Adrenal gland (tissue), 12 donors: Measurements from ENCODE around the gene POT1. TPM values are rescaled to one million over a fixed set of nuclear protein-coding genes. Genes with fewer than 3 reads are reported as not detected.

ENCODE experiments used
- DNase-seq, 7 donors: peaks; one replicate each; pipeline ENCODE4 v3.0.0-alpha.2; 2019 to 2020
- H3K27ac ChIP-seq, 5 donors: fragments of 200-600 bp; sonication (generic) in 4 of 5; 1 replicate in 3 of 5; 2 replicates in 2 of 5; pipeline versions ENCODE4 v1.5.1 to v1.8.0; 2016 to 2020; ENCODE audit warnings: mild to moderate bottlenecking in 1 of 5
- H3K27me3 ChIP-seq: fragments of 200-600 bp; 2 replicates; pipeline ENCODE4 v1.8.0; 2021
- H3K36me3 ChIP-seq, 2 donors: fragments of 200-600 bp; replicated peaks in 1 of 2; 1 replicate in 1 of 2; 2 replicates in 1 of 2; pipeline versions ENCODE4 v1.5.1 to v1.8.0; 2018 to 2022
- H3K4me1 ChIP-seq, 2 donors: fragments of 200-600 bp; replicated peaks in 1 of 2; 1 replicate in 1 of 2; 2 replicates in 1 of 2; pipeline versions ENCODE4 v1.5.1 to v1.8.0; 2018 to 2021
- H3K4me3 ChIP-seq, 4 donors: fragments of 200-600 bp; sonication (generic) in 3 of 4; one replicate each; pipeline ENCODE4 v1.5.1; 2016 to 2018
- H3K9me3 ChIP-seq, 3 donors: fragments of 200-600 bp; sonication (generic) in 1 of 3; replicated peaks in 1 of 3; 1 replicate in 2 of 3; 2 replicates in 1 of 3; pipeline versions ENCODE4 v1.5.1 to v1.8.0; 2016 to 2021
- POLR2A ChIP-seq, 2 donors: fragments of 450-650 bp; IDR thresholded peaks; one replicate each; pipeline ENCODE4 v1.6.1; 2017; ENCODE audit warnings: antibody characterized with exemption in 2 of 2, mild to moderate bottlenecking in 2 of 2, moderate library complexity in 1 of 2
- WGBS, 4 donors: extraction: QIAGEN DNeasy Blood & Tissue Kit in 2 of 4; methylation state at CpG; one replicate each; pipeline versions ENCODE4 v1.1.5 to v1.1.7; 2013 to 2017; 5-methylcytosine and 5-hydroxymethylcytosine counted together
- intact Hi-C, 2 donors: fragments of 100-400 bp; cut with DNase I; formaldehyde crosslinking; loops; one replicate each; pipeline versions ENCODE4 v1.14.1 to v1.15.0; 2022 to 2023
- polyA plus RNA-seq, 3 donors: library from polyadenylated mRNA; stranded (reverse); fragments of 200-250 nt in 2 of 3; fragments of 350-450 nt in 1 of 3; fragmentation: Illumina TruSeq in 1 of 3; extraction: RNeasy Lipid Tissue Mini Kit (QIAGEN cat#74804) in 1 of 3; gene quantifications; one replicate each; pipeline ENCODE4 v1.2.3, GENCODE V29; 2013 to 2014
- total RNA-seq, 9 donors: library from RNA; depleted of rRNA in 4 of 9; stranded (reverse); fragments of >200 nt in 4 of 9; fragments of 120-200 nt in 1 of 9; fragmentation: NEBNext Ultra II Directional in 1 of 9; extraction: Animal tissue kit (Norgen Biotek cat#: 25700) in 1 of 9; gene quantifications; one replicate each; pipeline versions ENCODE4 v1.1.0 to v1.2.4, GENCODE V29; 2013 to 2023
- TF ChIP-seq, protein P1 (sequence below), 6 experiments: fragments of 450-650 bp in 4 of 6; fragments of 200-600 bp in 2 of 6; sonication (generic) in 1 of 6; IDR thresholded peaks; 1 replicate in 5 of 6; 2 replicates in 1 of 6; pipeline versions ENCODE4 v1.5.1 to v1.8.0; 2016 to 2021; ENCODE audit warnings: antibody characterized with exemption in 6 of 6, mild to moderate bottlenecking in 2 of 6, moderate library complexity in 1 of 6
- donor health status: healthy with polysubstance abuse.
- donor health status: Bipolar disorder and iron deficiency.
- donor health status: DM: yes; HTN: yes; CAD: no.
- donor health status: DM: no; HTN: no; CAD: no.
- donor health status: DM: no; HTN: no; CAD: no.
- donor health status: DM: yes; HTN: yes; CAD: no.

Gene POT1
- total and polyA plus RNA-seq, 12 donors, result 7.0 to 39.7 (median 27.7) TPM

DNA sequence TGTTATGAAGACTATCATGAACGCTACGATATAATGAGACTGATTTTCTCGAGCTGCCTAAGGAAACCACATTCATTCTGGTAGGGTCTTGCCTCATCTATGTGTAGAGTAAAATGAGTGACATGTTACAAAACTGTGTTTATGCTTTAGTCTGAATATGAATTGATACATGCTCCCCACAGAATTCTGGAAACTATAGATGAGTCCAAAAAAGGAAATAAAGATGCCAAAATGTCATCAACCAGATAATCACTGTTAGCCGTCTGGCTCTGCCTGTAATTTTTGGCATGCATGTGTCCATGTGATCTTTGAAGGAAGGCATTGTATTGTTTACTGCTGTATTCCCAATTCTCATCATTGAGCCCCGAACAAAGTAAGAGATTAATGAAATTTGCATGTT, 121.4 kb downstream of the POT1 start:
- H3K4me3 ChIP-seq, result no peak overlapping the region
- WGBS, 4 donors, result 71 to 83% (median 80%) methylated on average over 5 of the region's 5 CpGs
- H3K27ac ChIP-seq, result no peak overlapping the region
- no peaks in the 10 kb centered on the region for H3K9me3 ChIP-seq
- DNase-seq, result no peak
- no peaks in the 10 kb centered on the region for H3K4me1 ChIP-seq
- no peaks in the 10 kb centered on the region for H3K36me3 ChIP-seq
- intact Hi-C loops, result no loop called here
- H3K27me3 ChIP-seq, result no peaks in the 10 kb centered on the region
- TF ChIP-seq, protein P1, sequence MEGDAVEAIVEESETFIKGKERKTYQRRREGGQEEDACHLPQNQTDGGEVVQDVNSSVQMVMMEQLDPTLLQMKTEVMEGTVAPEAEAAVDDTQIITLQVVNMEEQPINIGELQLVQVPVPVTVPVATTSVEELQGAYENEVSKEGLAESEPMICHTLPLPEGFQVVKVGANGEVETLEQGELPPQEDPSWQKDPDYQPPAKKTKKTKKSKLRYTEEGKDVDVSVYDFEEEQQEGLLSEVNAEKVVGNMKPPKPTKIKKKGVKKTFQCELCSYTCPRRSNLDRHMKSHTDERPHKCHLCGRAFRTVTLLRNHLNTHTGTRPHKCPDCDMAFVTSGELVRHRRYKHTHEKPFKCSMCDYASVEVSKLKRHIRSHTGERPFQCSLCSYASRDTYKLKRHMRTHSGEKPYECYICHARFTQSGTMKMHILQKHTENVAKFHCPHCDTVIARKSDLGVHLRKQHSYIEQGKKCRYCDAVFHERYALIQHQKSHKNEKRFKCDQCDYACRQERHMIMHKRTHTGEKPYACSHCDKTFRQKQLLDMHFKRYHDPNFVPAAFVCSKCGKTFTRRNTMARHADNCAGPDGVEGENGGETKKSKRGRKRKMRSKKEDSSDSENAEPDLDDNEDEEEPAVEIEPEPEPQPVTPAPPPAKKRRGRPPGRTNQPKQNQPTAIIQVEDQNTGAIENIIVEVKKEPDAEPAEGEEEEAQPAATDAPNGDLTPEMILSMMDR (IDR thresholded peaks at IDR 0.05), result no peak
- no peak for TF ChIP-seq POLR2A (IDR thresholded peaks at IDR 0.05)

DNA sequence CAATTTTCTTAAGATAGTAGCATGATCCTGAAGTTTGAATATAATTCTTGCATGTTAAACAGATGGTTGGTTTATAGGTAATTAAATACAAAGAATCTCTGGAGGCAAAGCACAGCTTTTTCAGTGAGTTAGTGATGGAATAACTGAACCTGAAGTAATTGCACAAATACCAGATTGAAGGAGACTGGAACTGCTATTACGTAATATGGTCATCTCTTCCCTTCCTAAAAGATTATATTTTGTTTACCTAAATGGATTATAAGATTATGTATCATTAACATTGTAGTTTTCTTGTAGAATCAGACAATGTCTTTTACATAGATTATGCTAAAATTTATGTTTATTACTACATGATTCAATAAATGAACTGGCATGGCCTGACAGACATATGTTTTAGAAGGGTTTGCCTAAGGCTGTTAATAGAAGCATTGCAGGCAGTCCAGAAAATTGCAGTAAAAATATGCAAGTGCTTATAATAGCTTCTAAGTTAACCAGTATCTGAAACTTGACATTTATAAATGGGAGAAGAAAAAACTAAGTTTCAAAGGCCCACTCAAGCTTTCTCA, 128.2 kb downstream of the POT1 start:
- Histone ChIP-seq H3K36me3 (no peaks in the 10 kb centered on the region), H3K27me3 (no peaks in the 10 kb centered on the region), H3K27ac (no peak overlapping the region), H3K4me3 (no peak overlapping the region), H3K4me1 (no peaks in the 10 kb centered on the region), H3K9me3 (no peaks in the 10 kb centered on the region)
- 82 to 100% (median 85%) methylated on average over 1 of the region's 1 CpG for WGBS, 4 donors
- TF ChIP-seq, protein P1 (IDR thresholded peaks at IDR 0.05), result no peak
- TF ChIP-seq POLR2A (IDR thresholded peaks at IDR 0.05), result no peak
- intact Hi-C loops, result no loop called here
- no peak for DNase-seq

DNA sequence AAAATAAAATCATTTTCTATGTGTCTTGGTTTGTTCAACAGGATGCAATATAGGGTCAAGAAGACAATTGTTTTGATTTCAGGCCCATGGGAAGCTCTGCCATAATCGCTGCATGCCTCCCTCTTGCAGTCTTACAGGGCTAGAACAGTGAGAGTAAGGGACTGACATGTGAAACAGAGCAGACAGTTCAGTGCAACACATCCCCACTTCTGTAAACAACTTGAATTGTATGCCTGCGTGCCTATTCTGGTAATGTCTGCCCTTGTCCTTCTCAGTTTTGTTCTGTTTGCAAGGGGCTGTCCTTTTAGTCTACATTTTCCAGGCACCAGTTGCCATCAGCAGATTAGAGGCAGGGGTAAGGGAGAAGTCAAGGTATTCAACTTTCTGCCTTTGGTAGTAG, 129.2 kb downstream of the POT1 start:
- TF ChIP-seq POLR2A (IDR thresholded peaks at IDR 0.05), result no peak
- TF ChIP-seq, protein P1 (IDR thresholded peaks at IDR 0.05), result no peak
- Histone ChIP-seq H3K9me3 (peaks cover 0 to 8% (median 0%) of the 10 kb centered on the region in 3 donors), H3K36me3 (no peaks in the 10 kb centered on the region)

DNA sequence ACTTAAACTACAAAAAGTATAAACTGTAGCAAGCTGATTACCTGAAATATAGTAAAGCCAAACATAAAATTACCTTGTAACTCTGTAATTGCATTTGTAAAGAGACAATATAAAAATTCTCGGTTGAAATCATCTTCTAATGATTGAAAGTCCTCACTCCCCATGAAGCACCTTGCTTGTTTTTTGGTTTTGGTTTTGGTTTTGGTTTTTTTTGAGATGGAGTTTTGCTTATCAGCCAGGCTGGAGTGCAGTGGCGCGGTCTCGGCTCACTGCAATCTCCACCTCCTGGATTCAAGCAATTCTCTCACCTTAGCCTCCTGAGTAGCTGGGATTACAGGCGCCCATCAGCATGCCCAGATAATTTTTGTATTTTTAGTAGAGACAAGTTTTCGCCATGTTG, 130.2 kb downstream of the POT1 start:
- Histone ChIP-seq H3K36me3 (no peaks in the 10 kb centered on the region), H3K9me3 (peaks cover 0 to 13% (median 0%) of the 10 kb centered on the region in 3 donors), H3K27me3 (no peaks in the 10 kb centered on the region), H3K4me1 (no peaks in the 10 kb centered on the region), H3K27ac (no peak overlapping the region), H3K4me3 (no peak overlapping the region)
- no peak for DNase-seq
- TF ChIP-seq, protein P1 (IDR thresholded peaks at IDR 0.05), result no peak
- no peak for TF ChIP-seq POLR2A (IDR thresholded peaks at IDR 0.05)
- intact Hi-C loops, result no loop called here
- WGBS, 4 donors, result 90 to 95% (median 92%) methylated on average over 6 of the region's 6 CpGs

More for the DNA sequence above, 129.2 kb downstream of the POT1 start:
- intact Hi-C loops, result no loop called here
- Histone ChIP-seq H3K27ac (no peak overlapping the region), H3K4me3 (no peak overlapping the region), H3K27me3 (no peaks in the 10 kb centered on the region), H3K4me1 (no peaks in the 10 kb centered on the region)
- DNase-seq, result no peak
- 53 to 71% (median 58%) methylated on average over 2 of the region's 2 CpGs for WGBS, 4 donors
